Measurements from ENCODE around the gene UBASH3A. TPM values are rescaled to one million over a fixed set of nuclear protein-coding genes. Genes with fewer than 3 reads are reported as not detected.

The UBASH3A gene
- total RNA-seq, 1 donor = not detected

GRCh38 chr21:42366292-42367010 is 37.3 kb upstream of the UBASH3A start, which contains the start of gene TFF1:
TSS of gene TFF1 (minus strand) at chr21:42366535. CDS start at chr21:42366495, 40 bp downstream.
- no peak within 1 kb of the TSS for H3K4me3 ChIP-seq (ENCODE audit: low read depth, low read length)

DNA sequence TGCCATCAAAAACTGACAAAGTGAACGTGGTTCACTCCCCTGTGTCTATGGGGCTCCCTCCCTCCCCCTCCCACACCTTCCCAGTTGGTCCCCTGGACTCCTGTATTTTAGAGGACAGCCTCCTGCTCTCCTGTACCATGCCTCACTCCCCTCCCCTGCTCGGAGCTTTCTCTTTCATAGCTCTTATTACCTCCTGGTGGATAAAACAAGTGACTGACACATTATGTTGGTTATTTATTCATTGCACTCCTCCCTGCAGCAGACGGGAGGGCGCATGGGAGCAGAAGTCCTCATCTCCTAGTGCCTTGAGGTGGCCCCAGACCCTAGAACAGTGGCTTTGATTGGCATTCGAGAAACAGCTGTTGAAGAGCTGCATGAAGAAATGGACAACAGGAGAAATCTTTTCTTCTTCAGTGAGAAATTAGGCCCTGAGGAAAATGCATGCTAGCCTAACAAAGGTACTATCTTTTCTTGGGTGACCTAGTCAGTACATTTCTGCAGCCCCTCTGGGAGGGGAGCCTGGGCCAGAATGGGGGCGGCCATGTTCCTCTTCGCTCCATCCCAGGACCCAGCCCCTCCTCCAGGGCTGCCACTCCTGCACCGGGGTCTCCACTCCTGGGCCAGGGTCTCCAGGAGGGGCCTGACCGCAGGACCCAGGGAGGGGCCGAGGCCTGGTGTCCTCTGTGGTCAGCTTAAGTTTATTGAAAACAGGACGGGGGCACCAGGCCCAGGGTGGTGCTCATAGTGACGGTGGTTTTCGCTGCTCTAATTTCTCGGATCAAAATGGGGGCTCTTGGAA is 36.1 kb upstream of the UBASH3A start:
- TF ChIP-seq, protein P1, sequence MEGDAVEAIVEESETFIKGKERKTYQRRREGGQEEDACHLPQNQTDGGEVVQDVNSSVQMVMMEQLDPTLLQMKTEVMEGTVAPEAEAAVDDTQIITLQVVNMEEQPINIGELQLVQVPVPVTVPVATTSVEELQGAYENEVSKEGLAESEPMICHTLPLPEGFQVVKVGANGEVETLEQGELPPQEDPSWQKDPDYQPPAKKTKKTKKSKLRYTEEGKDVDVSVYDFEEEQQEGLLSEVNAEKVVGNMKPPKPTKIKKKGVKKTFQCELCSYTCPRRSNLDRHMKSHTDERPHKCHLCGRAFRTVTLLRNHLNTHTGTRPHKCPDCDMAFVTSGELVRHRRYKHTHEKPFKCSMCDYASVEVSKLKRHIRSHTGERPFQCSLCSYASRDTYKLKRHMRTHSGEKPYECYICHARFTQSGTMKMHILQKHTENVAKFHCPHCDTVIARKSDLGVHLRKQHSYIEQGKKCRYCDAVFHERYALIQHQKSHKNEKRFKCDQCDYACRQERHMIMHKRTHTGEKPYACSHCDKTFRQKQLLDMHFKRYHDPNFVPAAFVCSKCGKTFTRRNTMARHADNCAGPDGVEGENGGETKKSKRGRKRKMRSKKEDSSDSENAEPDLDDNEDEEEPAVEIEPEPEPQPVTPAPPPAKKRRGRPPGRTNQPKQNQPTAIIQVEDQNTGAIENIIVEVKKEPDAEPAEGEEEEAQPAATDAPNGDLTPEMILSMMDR (IDR thresholded peaks at IDR 0.05; ENCODE audit: insufficient read depth, low read depth, low read length) = no peak
- H3K4me3 ChIP-seq (ENCODE audit: low read depth, low read length) = no peak overlapping the region
- DNase-seq (ENCODE audit: low read depth) = no peak

More at GRCh38 chr21:42366292-42367010, 37.3 kb upstream of the UBASH3A start, which contains the start of gene TFF1:
- TF ChIP-seq, protein P1 (IDR thresholded peaks at IDR 0.05; ENCODE audit: insufficient read depth, low read depth, low read length) = no peak
- DNase-seq (ENCODE audit: low read depth) = no peak

DNA sequence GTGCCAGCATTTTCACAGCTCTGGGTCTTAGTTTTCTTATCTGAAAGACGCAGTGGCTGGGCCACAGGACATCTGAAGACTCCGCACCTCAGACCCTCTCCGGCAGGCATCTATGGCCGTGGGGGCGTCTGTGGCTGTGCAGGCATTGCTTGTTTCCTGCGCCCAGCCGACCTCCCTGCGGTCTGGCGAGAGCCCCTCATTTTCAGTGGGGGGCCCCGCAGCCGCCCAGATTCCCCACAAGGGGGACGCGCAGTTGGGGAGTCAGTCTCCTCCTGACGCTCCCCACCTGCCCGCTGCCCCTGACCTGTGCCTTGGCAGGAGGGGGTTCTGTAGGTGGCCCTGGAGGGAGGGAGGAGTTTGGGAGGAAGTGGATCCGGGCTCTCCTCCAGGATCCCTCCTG is 33.9 kb upstream of the UBASH3A start:
- TF ChIP-seq, protein P1 (IDR thresholded peaks at IDR 0.05; ENCODE audit: insufficient read depth, low read depth, low read length) = no peak
- DNase-seq (ENCODE audit: low read depth) = no peak
- no peak overlapping the region for H3K4me3 ChIP-seq (ENCODE audit: low read depth, low read length)

- DNase-seq (ENCODE audit: low read depth) = no peak
- TF ChIP-seq, protein P1 (IDR thresholded peaks at IDR 0.05; ENCODE audit: insufficient read depth, low read depth, low read length) = no peak
- H3K4me3 ChIP-seq (ENCODE audit: low read depth, low read length) = no peak overlapping the region
Observed at GRCh38 chr21:42370894-42371654, 32.6 kb upstream of the UBASH3A start.

- H3K4me3 ChIP-seq (ENCODE audit: low read depth, low read length) = no peak overlapping the region
- DNase-seq (ENCODE audit: low read depth) = no peak
- TF ChIP-seq, protein P1 (IDR thresholded peaks at IDR 0.05; ENCODE audit: insufficient read depth, low read depth, low read length) = no peak
Observed at GRCh38 chr21:42373196-42373907, 30.4 kb upstream of the UBASH3A start.

DNA sequence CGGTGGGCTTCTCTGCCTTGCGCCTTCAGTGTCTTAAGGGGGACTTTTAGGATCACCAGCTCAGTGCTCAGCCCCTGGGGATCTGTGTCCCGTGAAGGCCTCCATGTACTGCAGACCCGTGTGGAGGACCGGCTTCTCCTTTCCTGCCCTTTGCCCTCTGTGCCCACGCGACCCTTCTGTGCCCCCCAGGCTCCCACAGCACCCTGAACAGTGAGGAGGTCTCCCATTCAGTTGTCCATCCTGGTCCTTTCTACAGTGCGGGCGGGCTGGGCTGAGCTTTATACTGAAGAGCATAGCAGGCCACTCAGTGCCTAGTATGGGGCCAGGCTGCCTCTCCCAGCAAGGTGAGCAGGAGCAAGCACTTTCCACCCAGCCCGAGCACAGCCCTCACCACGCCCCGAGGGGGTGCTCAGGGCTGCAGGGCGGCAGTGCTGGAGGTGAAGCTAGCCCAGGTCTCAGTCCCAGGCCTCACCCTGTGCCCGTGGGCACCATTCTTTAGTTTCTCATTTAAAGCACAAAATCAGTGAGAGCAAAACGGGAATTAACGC is 29.7 kb upstream of the UBASH3A start:
- TF ChIP-seq, protein P1 (IDR thresholded peaks at IDR 0.05; ENCODE audit: insufficient read depth, low read depth, low read length) = no peak
- no peak for DNase-seq (ENCODE audit: low read depth)

More for the DNA sequence above, 29.7 kb upstream of the UBASH3A start:
- no peak overlapping the region for H3K4me3 ChIP-seq (ENCODE audit: low read depth, low read length)

Data from fibroblast of villous mesenchyme (primary cell).